HCT116 (cell line): ENCODE data around the gene YIF1B. TPM values are rescaled to one million over a fixed set of nuclear protein-coding genes. Genes with fewer than 3 reads are reported as not detected.

Source experiments
- ATAC-seq: fragments of 200-7000 bp; cut with Tn5 transposase; 2 replicates; pipeline ENCODE4 v1.9.1; 2020; ENCODE audit warnings: mild to moderate bottlenecking, moderate library complexity
- BruUV-seq: library from RNA; stranded (reverse); fragments of 400-500 nt; replicated peaks from 2 replicates; lab custom pipeline; 2021; lab: Mats Ljungman, UMichigan
- CTCF ChIA-PET: fragments of 300-600 bp; sonication (Branson Sonifier 250); formaldehyde crosslinking; loops from one replicate; lab custom pipeline; 2021; ENCODE audit warnings: antibody characterized with exemption; lab: Charles Lee
- POLR2A ChIA-PET: fragments of 300-600, 350-600 bp; sonication (Branson Sonifier 250); formaldehyde crosslinking; loops from one replicate; lab custom pipeline; 2021; ENCODE audit warnings: antibody characterized with exemption; lab: Charles Lee
- RAD21 ChIA-PET, 2 experiments: fragments of 300-600 bp; sonication (Branson Sonifier 250); formaldehyde crosslinking; loops; one replicate each; lab custom pipeline; 2023; ENCODE audit warnings: low total read pairs in 2 of 2; ENCODE audit not compliant: uncharacterized antibody in 2 of 2, unreplicated experiment in 2 of 2, low non-redundant PET in 1 of 2; lab: Charles Lee
- DNase-seq: peaks from one replicate; pipeline ENCODE4 v3.0.0-alpha.2; 2010; ENCODE audit warnings: low read depth, low spot score
- H2AFZ ChIP-seq: fragments of 200-600 bp; shearing (Covaris generic), sonication (generic); 2 replicates; pipeline ENCODE4 v1.6.1; 2017; ENCODE audit warnings: low read depth, mixed run types, mixed read lengths, antibody characterized with exemption, low read length; ENCODE audit not compliant: poor library complexity, severe bottlenecking
- H3K27ac ChIP-seq: 2 replicates; pipeline ENCODE4 v1.5.1; 2012; ENCODE audit warnings: low read depth, low read length
- H3K27me3 ChIP-seq: fragments of 200-600 bp; sonication (generic); 2 replicates; pipeline ENCODE4 v1.6.1; 2016; ENCODE audit warnings: mixed run types, low read length, mixed read lengths; ENCODE audit not compliant: insufficient read depth
- H3K36me3 ChIP-seq, 2 experiments: fragments of 200-500 bp in 1 of 2; fragments of 200-600 bp in 1 of 2; sonication (Bioruptor generic) in 1 of 2; sonication (generic) in 1 of 2; 2 replicates each; pipeline versions ENCODE4 v1.5.1 to v1.6.1; 2014 to 2016; ENCODE audit warnings: low read length in 2 of 2, inconsistent platforms in 1 of 2, mixed read lengths in 1 of 2, mixed run types in 1 of 2; ENCODE audit not compliant: insufficient read depth in 2 of 2, control insufficient read depth in 1 of 2
- H3K4me1 ChIP-seq, 2 experiments: fragments of 200-600 bp in 1 of 2; sonication (generic) in 1 of 2; 2 replicates each; pipeline versions ENCODE4 v1.5.1 to v1.6.1; 2012 to 2017; ENCODE audit warnings: low read length in 2 of 2, inconsistent platforms in 1 of 2, mild to moderate bottlenecking in 1 of 2, mixed read lengths in 1 of 2, mixed run types in 1 of 2, moderate library complexity in 1 of 2; ENCODE audit not compliant: insufficient read depth in 2 of 2, control insufficient read depth in 1 of 2
- H3K4me2 ChIP-seq: fragments of 200-600 bp; sonication (generic); 2 replicates; pipeline ENCODE4 v1.6.1; 2017; ENCODE audit warnings: mixed run types, low read length, mixed read lengths
- H3K4me3 ChIP-seq, 2 experiments: fragments of 200-600 bp in 1 of 2; sonication (generic) in 1 of 2; replicated peaks in 1 of 2; 2 replicates each; pipeline ENCODE4 v1.5.1; 2011 to 2016; ENCODE audit warnings: low read length in 2 of 2, control low read depth in 1 of 2, low read depth in 1 of 2, mild to moderate bottlenecking in 1 of 2, mixed read lengths in 1 of 2, mixed run types in 1 of 2
- H3K79me2 ChIP-seq: fragments of 200-600 bp; sonication (generic); 2 replicates; pipeline ENCODE4 v1.6.1; 2017; ENCODE audit warnings: mild to moderate bottlenecking, mixed run types, low read length, moderate library complexity, mixed read lengths; ENCODE audit not compliant: insufficient read depth
- H3K9ac ChIP-seq: fragments of 200-600 bp; sonication (generic); 2 replicates; pipeline ENCODE4 v1.6.1; 2016; ENCODE audit warnings: low read length, mixed read lengths
- H3K9me2 ChIP-seq: fragments of 200-600 bp; sonication (generic), shearing (Covaris generic); 2 replicates; pipeline ENCODE4 v1.6.1; 2017; ENCODE audit warnings: mixed run types, mild to moderate bottlenecking, moderate library complexity; ENCODE audit not compliant: insufficient read depth
- H3K9me3 ChIP-seq, 2 experiments: fragments of 200-500 bp in 1 of 2; fragments of 200-600 bp in 1 of 2; sonication (Bioruptor generic) in 1 of 2; sonication (generic) in 1 of 2; 2 replicates each; pipeline ENCODE4 v1.6.1; 2014 to 2017; ENCODE audit warnings: low read length in 2 of 2, mixed read lengths in 2 of 2, inconsistent platforms in 1 of 2, low read depth in 1 of 2, mild to moderate bottlenecking in 1 of 2, mixed run types in 1 of 2, moderate library complexity in 1 of 2; ENCODE audit not compliant: control insufficient read depth in 1 of 2, insufficient read depth in 1 of 2
- H4K20me1 ChIP-seq: fragments of 200-600 bp; sonication (generic), shearing (Covaris generic); 2 replicates; pipeline ENCODE4 v1.6.1; 2017; ENCODE audit warnings: mixed run types, mild to moderate bottlenecking, moderate library complexity; ENCODE audit not compliant: insufficient read depth
- EGR1 ChIP-seq: IDR thresholded peaks from 2 replicates; pipeline ENCODE4 v1.6.1; 2012; ENCODE audit warnings: low read depth
- EZH2phosphoT487 ChIP-seq: fragments of 200-600 bp; IDR thresholded peaks from 2 replicates; pipeline ENCODE4 v1.6.1; 2018; ENCODE audit warnings: antibody characterized with exemption, borderline replicate concordance
- FOSL1 ChIP-seq: IDR thresholded peaks from 2 replicates; pipeline ENCODE4 v1.6.1; 2012; ENCODE audit warnings: low read depth
- RAD21 ChIP-seq: IDR thresholded peaks from 2 replicates; pipeline ENCODE4 v1.6.1; 2012; ENCODE audit warnings: low read depth, mild to moderate bottlenecking
- SIN3A ChIP-seq: IDR thresholded peaks from 2 replicates; pipeline ENCODE4 v1.6.1; 2012; ENCODE audit warnings: low read depth
- SP1 ChIP-seq: IDR thresholded peaks from 2 replicates; pipeline ENCODE4 v1.6.1; 2012; ENCODE audit warnings: low read depth
- TCF7L2 ChIP-seq: IDR thresholded peaks from 2 replicates; pipeline ENCODE4 v1.7.0; 2011; ENCODE audit warnings: borderline replicate concordance, inconsistent platforms; ENCODE audit not compliant: insufficient read depth, insufficient read length; ENCODE audit errors: extremely low read depth
- ZNF274 ChIP-seq: fragments of 200-500 bp; sonication (Bioruptor generic); IDR thresholded peaks from 2 replicates; pipeline ENCODE4 v1.6.1; 2014; ENCODE audit warnings: mild to moderate bottlenecking, low read depth, low read length, inconsistent platforms
- intact Hi-C: fragments of 100-400 bp; cut with micrococcal nuclease; formaldehyde crosslinking; loops from 2 replicates; pipeline ENCODE4 v1.10.0; 2022
- total RNA-seq: library from RNA; stranded (reverse); gene quantifications from one replicate; pipeline ENCODE4 v1.2.1, GENCODE V29; 2021; ENCODE audit not compliant: unreplicated experiment
- TF ChIP-seq, protein P1 (sequence below): IDR thresholded peaks from 2 replicates; pipeline ENCODE4 v1.6.1; 2012
- TF ChIP-seq, protein P2 (sequence below): IDR thresholded peaks from 2 replicates; pipeline ENCODE4 v1.6.1; 2011; ENCODE audit warnings: mild to moderate bottlenecking, low read length, moderate library complexity; ENCODE audit not compliant: insufficient replicate concordance; ENCODE audit errors: extremely low read depth

YIF1B gene
- total RNA-seq, 1 experiment from 2014 or later = 67.5 TPM

DNA sequence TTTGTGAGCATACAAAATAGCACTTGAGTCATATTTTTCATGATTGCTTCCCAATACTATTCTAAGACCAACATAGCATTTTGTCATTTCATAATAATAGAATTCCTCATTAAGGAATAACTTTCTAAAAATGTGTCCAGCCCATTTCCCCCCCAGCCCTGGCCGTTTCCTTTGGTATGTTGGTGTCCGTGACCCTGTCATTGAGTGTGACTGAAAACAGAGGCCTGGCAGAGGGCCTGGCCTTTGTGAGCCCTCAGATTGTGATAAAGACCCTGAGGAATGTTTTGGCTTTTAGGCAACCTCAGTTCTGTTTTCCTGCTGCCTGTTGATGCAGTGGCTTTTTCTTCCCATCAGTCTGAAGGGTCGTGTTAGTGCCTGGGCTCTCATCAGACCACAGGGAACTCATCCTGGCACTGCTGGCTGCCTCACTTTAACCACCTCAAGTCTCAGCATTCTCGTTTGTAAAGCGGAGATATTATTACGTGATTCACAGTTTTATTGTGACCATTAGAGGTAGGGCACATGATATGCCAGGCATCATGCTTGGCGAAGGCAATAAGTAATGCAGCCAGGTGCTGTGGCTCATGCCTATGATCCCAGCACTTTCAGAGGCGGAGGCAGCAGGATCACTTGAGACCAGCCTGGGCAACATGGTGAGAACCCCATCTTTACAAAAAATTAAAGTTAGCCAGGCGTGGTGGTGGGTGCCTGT is 37.6 kb downstream of the YIF1B start:
- no peak for DNase-seq
- peaks cover 6 to 28% of the 10 kb centered on the region in 2 experiments; a peak in 3 of 4 replicates for H3K36me3 ChIP-seq
- no peak overlapping the region for H3K9ac ChIP-seq
- ChIA-PET POLR2A (interaction anchor here (1.5 kb wide), 1 partner anchor 14 kb away, joined by 3 read pairs; the partner anchor contains the start of gene SPINT2), CTCF (no interaction called here), RAD21 (no interaction called here)
- no peak overlapping the region for H3K4me2 ChIP-seq
- H3K9me3 ChIP-seq = no peaks in the 10 kb centered on the region
- no peaks in the 10 kb centered on the region for H3K9me2 ChIP-seq
- peaks cover 100% of the 10 kb centered on the region for H3K79me2 ChIP-seq
- no peak overlapping the region for H3K4me3 ChIP-seq
- no peaks in the 10 kb centered on the region for H3K27me3 ChIP-seq
- H3K27ac ChIP-seq = no peak overlapping the region
- ATAC-seq = no peak
- H2AFZ ChIP-seq = no peak overlapping the region
- TF ChIP-seq, protein P1, sequence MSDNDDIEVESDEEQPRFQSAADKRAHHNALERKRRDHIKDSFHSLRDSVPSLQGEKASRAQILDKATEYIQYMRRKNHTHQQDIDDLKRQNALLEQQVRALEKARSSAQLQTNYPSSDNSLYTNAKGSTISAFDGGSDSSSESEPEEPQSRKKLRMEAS = no peak
- TF ChIP-seq EZH2phosphoT487 = no peak
- no peak for TF ChIP-seq EGR1
- TF ChIP-seq TCF7L2 = no peak
- no peak for TF ChIP-seq SP1
- TF ChIP-seq, protein P2, sequence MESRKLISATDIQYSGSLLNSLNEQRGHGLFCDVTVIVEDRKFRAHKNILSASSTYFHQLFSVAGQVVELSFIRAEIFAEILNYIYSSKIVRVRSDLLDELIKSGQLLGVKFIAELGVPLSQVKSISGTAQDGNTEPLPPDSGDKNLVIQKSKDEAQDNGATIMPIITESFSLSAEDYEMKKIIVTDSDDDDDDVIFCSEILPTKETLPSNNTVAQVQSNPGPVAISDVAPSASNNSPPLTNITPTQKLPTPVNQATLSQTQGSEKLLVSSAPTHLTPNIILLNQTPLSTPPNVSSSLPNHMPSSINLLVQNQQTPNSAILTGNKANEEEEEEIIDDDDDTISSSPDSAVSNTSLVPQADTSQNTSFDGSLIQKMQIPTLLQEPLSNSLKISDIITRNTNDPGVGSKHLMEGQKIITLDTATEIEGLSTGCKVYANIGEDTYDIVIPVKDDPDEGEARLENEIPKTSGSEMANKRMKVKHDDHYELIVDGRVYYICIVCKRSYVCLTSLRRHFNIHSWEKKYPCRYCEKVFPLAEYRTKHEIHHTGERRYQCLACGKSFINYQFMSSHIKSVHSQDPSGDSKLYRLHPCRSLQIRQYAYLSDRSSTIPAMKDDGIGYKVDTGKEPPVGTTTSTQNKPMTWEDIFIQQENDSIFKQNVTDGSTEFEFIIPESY = no peak
- no peak for TF ChIP-seq ZNF274
- TF ChIP-seq SIN3A = no peak
- no peak for TF ChIP-seq FOSL1
- TF ChIP-seq RAD21 = no peak
- H3K4me1 ChIP-seq = peaks cover 7 to 27% of the 10 kb centered on the region in 2 experiments; a peak in 3 of 4 replicates
- BruUV-seq = no TSS peak
- intact Hi-C loops = no loop called here
- H4K20me1 ChIP-seq = peaks cover 15% of the 10 kb centered on the region; the same call in 1 of the 2 replicates
